ENCODE measurements around the gene RFX1. TPM values are rescaled to one million over a fixed set of nuclear protein-coding genes. Genes with fewer than 3 reads are reported as not detected.
A peak's percentile ranks its signal among the peaks of the same experiment; 100 is the strongest.

Gene RFX1
- 10 to 100 TPM; 17.1 to 24.3 TPM for total RNA-seq
- 11.6 TPM for polyA plus RNA-seq (2013, experiment 1 of 2)
- polyA plus RNA-seq (2013, experiment 2 of 2) = 11.2 TPM
- long read RNA-seq, experiment 1, partial matches to known transcripts = 3 of 5 reads
- long read RNA-seq, experiment 1, other reads (novel, unspliced or antisense) = 2 of 5 reads
- long read RNA-seq, experiment 2 = 0 reads
- long read RNA-seq, experiment 3, partial matches to known transcripts = 2 of 2 reads
- long read RNA-seq, experiment 3, other reads (novel, unspliced or antisense) = 0 of 2 reads
- long read RNA-seq, experiment 4 = 0 reads

DNA sequence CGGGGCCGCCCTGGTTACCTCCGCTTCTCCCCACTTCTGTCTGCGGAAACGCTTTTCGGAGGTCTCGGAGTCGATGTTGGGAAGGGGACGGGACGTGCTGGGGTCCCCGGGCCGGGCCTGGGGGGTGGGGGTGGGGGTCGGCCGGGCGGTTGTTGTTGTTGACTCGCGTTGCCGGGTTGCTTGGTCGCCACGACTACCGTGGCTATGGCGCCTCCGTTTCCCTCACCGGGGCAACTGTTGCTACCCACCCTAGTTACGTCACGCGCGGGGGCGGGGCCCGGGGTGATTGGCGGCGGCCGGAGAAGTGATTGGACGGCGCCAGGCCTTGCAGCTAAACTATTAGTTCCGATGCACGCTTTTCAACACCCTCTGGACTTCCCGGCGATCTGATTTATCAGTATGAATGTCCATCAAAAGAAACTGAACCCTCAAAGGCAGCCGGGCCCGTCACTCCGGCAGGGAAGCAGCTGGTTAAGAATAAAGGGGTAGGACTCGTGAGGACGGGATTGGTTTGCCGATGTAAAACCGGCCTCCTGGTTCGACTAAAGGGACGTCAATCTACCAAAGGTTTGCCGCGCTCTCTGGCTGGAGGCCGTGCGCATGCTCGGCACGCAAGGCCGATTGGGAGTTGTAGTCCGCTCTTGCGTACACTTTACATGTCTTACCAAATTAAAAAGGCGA, at the start of gene RFX1:
Gene RFX1 (minus strand): TSS at position 236 of the 681 bp plus-strand sequence. CDS start 12,477 bp downstream, outside the sequence.
- H3K9me3 ChIP-seq (ENCODE audit: control insufficient read depth, low read length) = no peaks in the 10 kb centered on the region
- Mint-ChIP-seq H3K27me3 (ENCODE audit: insufficient read depth) (no peaks in the 10 kb centered on the region), H3K27ac (peak within 1 kb of the TSS; percentile 100), H3K4me1 (no peaks in the 10 kb centered on the region), H3K36me3 (ENCODE audit: low read depth) (no peaks in the 10 kb centered on the region), H3K4me3 (peak within 1 kb of the TSS; percentile 82), H3K9me3 (no peaks in the 10 kb centered on the region)
- no peaks in the 10 kb centered on the region for H3K27me3 ChIP-seq (ENCODE audit: control insufficient read depth, insufficient read depth, low read length, poor library complexity, severe bottlenecking)
- no peaks in the 10 kb centered on the region for H3K4me1 ChIP-seq (ENCODE audit: control insufficient read depth, insufficient read depth, low read length)
- WGBS, 2 experiments (ENCODE audit: insufficient coverage in 1 of 2, insufficient read length in 1 of 2) = 0% methylated on average over 31 to 58 of the region's 58 CpGs
- H3K27ac ChIP-seq (ENCODE audit: low read depth, low read length) = peak within 1 kb of the TSS; percentile 100
- TF ChIP-seq, protein P1, sequence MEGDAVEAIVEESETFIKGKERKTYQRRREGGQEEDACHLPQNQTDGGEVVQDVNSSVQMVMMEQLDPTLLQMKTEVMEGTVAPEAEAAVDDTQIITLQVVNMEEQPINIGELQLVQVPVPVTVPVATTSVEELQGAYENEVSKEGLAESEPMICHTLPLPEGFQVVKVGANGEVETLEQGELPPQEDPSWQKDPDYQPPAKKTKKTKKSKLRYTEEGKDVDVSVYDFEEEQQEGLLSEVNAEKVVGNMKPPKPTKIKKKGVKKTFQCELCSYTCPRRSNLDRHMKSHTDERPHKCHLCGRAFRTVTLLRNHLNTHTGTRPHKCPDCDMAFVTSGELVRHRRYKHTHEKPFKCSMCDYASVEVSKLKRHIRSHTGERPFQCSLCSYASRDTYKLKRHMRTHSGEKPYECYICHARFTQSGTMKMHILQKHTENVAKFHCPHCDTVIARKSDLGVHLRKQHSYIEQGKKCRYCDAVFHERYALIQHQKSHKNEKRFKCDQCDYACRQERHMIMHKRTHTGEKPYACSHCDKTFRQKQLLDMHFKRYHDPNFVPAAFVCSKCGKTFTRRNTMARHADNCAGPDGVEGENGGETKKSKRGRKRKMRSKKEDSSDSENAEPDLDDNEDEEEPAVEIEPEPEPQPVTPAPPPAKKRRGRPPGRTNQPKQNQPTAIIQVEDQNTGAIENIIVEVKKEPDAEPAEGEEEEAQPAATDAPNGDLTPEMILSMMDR (conservative IDR thresholded peaks at IDR 0.05) = no peak
- peak; percentile 99 for DNase-seq
- H3K4me3 ChIP-seq (ENCODE audit: low read length) = peak within 1 kb of the TSS; percentile 88
- H3K36me3 ChIP-seq (ENCODE audit: control insufficient read depth, insufficient read depth, low read length) = no peaks in the 10 kb centered on the region
- peak within 1 kb of the TSS; percentile 95 for H3K9ac ChIP-seq (ENCODE audit: extremely low read depth, low read length, poor library complexity, severe bottlenecking)

DNA sequence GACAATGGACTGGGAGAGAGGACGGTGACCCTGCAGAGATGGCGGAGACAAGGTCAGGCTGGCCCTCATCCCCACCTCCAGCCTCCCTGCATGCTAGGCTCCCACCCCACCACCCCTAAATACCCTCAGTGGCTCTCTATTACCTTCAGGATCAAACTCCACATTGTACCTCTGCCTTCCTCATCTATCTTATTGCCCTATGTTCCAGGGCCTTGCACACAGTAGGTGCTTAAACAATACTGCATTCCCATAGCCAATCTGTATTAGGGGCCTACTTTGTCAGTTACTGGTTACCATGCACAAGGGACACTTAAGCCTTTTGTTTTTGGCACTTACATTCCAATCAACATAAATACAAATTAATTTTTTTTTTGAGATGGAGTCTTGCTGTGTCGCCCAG, 49.3 kb upstream of the RFX1 start:
- no peaks in the 10 kb centered on the region for H3K9me3 ChIP-seq (ENCODE audit: control insufficient read depth, low read length)
- H3K27ac ChIP-seq (ENCODE audit: low read depth, low read length) = no peak overlapping the region
- Mint-ChIP-seq H3K27me3 (ENCODE audit: insufficient read depth) (peaks cover 54% of the 10 kb centered on the region), H3K27ac (no peak overlapping the region), H3K4me3 (no peak overlapping the region), H3K9me3 (no peaks in the 10 kb centered on the region), H3K4me1 (no peaks in the 10 kb centered on the region), H3K36me3 (ENCODE audit: low read depth) (peaks cover 19% of the 10 kb centered on the region)
- H3K4me3 ChIP-seq (ENCODE audit: low read length) = no peak overlapping the region
- 94 to 96% methylated on average over 2 to 3 of the region's 3 CpGs for WGBS, 2 experiments (ENCODE audit: insufficient coverage in 1 of 2, insufficient read length in 1 of 2)
- TF ChIP-seq, protein P1 (conservative IDR thresholded peaks at IDR 0.05) = no peak
- peaks cover 35% of the 10 kb centered on the region for H3K27me3 ChIP-seq (ENCODE audit: control insufficient read depth, insufficient read depth, low read length, poor library complexity, severe bottlenecking)
- H3K9ac ChIP-seq (ENCODE audit: extremely low read depth, low read length, poor library complexity, severe bottlenecking) = no peak overlapping the region
- H3K4me1 ChIP-seq (ENCODE audit: control insufficient read depth, insufficient read depth, low read length) = no peaks in the 10 kb centered on the region
- no peak for DNase-seq
- no peaks in the 10 kb centered on the region for H3K36me3 ChIP-seq (ENCODE audit: control insufficient read depth, insufficient read depth, low read length)

DNA sequence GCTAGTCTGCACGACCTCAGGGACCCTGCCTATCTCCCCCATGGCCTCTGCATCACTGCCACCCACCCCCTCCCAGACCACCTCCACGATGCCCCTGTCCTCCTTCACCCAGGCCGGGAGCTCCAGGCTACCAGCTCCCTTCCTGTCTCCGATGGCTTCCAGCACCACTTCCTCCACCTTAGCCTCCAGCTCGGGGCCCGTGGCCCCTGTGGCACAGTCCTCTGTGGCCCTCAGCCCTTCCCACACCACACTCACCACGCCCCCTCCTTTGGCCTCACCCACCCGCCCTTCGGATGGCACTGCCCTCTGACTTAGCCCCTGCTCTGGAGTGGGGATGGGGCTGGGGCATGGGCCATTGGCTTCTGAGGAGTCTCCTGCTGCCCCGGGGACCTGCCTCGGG, 48.6 kb upstream of the RFX1 start:
- H3K27me3 Mint-ChIP-seq (ENCODE audit: insufficient read depth) = peaks cover 48% of the 10 kb centered on the region
- Histone ChIP-seq H3K27me3 (ENCODE audit: control insufficient read depth, insufficient read depth, low read length, poor library complexity, severe bottlenecking) (peaks cover 35% of the 10 kb centered on the region), H3K36me3 (ENCODE audit: control insufficient read depth, insufficient read depth, low read length) (no peaks in the 10 kb centered on the region), H3K9ac (ENCODE audit: extremely low read depth, low read length, poor library complexity, severe bottlenecking) (no peak overlapping the region), H3K4me1 (ENCODE audit: control insufficient read depth, insufficient read depth, low read length) (no peaks in the 10 kb centered on the region), H3K4me3 (ENCODE audit: low read length) (no peak overlapping the region), H3K9me3 (ENCODE audit: control insufficient read depth, low read length) (no peaks in the 10 kb centered on the region), H3K27ac (ENCODE audit: low read depth, low read length) (no peak overlapping the region)
- H3K36me3 Mint-ChIP-seq (ENCODE audit: low read depth) = peaks cover 21% of the 10 kb centered on the region
- DNase-seq = no peak
- no peak overlapping the region for H3K4me3 Mint-ChIP-seq
- TF ChIP-seq, protein P1 (conservative IDR thresholded peaks at IDR 0.05) = no peak
- no peaks in the 10 kb centered on the region for H3K9me3 Mint-ChIP-seq
- H3K27ac Mint-ChIP-seq = no peak overlapping the region
- 83% methylated on average over 4 to 10 of the region's 11 CpGs for WGBS, 2 experiments (ENCODE audit: insufficient coverage in 1 of 2, insufficient read length in 1 of 2)
- H3K4me1 Mint-ChIP-seq = no peaks in the 10 kb centered on the region

Measured in endodermal cell (in vitro differentiated cells).